ENCODE results near the gene NOXRED1.

DNA sequence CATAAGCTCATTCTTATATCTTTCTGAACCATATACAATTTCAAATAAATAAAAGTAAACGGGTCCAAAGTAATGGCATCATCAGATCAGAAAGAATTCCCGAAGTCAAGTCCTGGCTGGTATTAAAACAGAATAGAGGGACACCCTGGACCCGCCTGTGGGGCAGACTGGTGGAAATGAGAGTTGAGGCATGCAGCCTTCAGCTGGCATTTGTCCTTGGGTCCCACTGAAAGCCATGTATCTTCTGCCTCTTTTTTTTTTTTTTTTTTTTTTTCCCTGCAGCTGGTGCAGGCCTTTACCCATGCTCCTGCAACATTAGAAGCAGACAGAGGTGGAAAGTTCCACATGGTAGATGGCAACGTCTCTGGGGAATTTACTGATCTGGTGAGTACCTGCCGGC is 44.5 kb upstream of the NOXRED1 start:
- no peak for TF ChIP-seq POLR2A (IDR thresholded peaks at IDR 0.05)
- TF ChIP-seq, protein P1, sequence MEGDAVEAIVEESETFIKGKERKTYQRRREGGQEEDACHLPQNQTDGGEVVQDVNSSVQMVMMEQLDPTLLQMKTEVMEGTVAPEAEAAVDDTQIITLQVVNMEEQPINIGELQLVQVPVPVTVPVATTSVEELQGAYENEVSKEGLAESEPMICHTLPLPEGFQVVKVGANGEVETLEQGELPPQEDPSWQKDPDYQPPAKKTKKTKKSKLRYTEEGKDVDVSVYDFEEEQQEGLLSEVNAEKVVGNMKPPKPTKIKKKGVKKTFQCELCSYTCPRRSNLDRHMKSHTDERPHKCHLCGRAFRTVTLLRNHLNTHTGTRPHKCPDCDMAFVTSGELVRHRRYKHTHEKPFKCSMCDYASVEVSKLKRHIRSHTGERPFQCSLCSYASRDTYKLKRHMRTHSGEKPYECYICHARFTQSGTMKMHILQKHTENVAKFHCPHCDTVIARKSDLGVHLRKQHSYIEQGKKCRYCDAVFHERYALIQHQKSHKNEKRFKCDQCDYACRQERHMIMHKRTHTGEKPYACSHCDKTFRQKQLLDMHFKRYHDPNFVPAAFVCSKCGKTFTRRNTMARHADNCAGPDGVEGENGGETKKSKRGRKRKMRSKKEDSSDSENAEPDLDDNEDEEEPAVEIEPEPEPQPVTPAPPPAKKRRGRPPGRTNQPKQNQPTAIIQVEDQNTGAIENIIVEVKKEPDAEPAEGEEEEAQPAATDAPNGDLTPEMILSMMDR (IDR thresholded peaks at IDR 0.05): no peak
